MM.1S (cell line): ENCODE results near the gene SAMD5.

Experiments used
- DNase-seq: peaks from one replicate; pipeline ENCODE4 v3.0.0-alpha.2; 2015
- H2AFZ ChIP-seq: fragments of 300-600 bp; sonication (generic); 2 replicates; pipeline ENCODE4 v1.6.0; 2016; ENCODE audit warnings: antibody characterized with exemption, low read length
- H3F3A ChIP-seq: fragments of 300-600 bp; sonication (generic); 2 replicates; pipeline ENCODE4 v1.6.1; 2016; ENCODE audit warnings: mild to moderate bottlenecking, antibody characterized with exemption, low read length, moderate library complexity, mixed read lengths; ENCODE audit not compliant: insufficient read depth
- H3K27ac ChIP-seq: fragments of 300-600 bp; sonication (generic); 2 replicates; pipeline ENCODE4 v1.5.1; 2016; ENCODE audit warnings: mild to moderate bottlenecking, low read length
- H3K27me3 ChIP-seq: fragments of 300-600 bp; sonication (generic); replicated peaks from 2 replicates; pipeline ENCODE4 v1.6.0; 2016; ENCODE audit warnings: low read length; ENCODE audit not compliant: insufficient read depth
- H3K36me3 ChIP-seq: fragments of 300-600 bp; sonication (generic); replicated peaks from 2 replicates; pipeline ENCODE4 v1.6.1; 2016; ENCODE audit warnings: mild to moderate bottlenecking, low read length, mixed read lengths; ENCODE audit not compliant: insufficient read depth
- H3K4me1 ChIP-seq: fragments of 300-600 bp; sonication (generic); 2 replicates; pipeline ENCODE4 v1.6.1; 2016; ENCODE audit warnings: low read length, mixed read lengths
- H3K4me2 ChIP-seq: fragments of 300-600 bp; sonication (generic); 2 replicates; pipeline ENCODE4 v1.6.0; 2016; ENCODE audit warnings: low read depth, low read length
- H3K4me3 ChIP-seq: fragments of 300-600 bp; sonication (generic); 2 replicates; pipeline ENCODE4 v1.5.1; 2016; ENCODE audit warnings: low read length, mixed read lengths
- H3K79me2 ChIP-seq: fragments of 300-600 bp; sonication (generic); 2 replicates; pipeline ENCODE4 v1.6.1; 2016; ENCODE audit warnings: mixed run types, low read length, mixed read lengths
- H3K9ac ChIP-seq: fragments of 300-600 bp; sonication (generic); 2 replicates; pipeline ENCODE4 v1.6.1; 2016; ENCODE audit warnings: low read length, mixed read lengths
- H3K9me2 ChIP-seq: fragments of 300-600 bp; sonication (generic); replicated peaks from 2 replicates; pipeline ENCODE4 v1.6.1; 2016; ENCODE audit warnings: mild to moderate bottlenecking, low read length, mixed read lengths; ENCODE audit not compliant: insufficient read depth
- H3K9me3 ChIP-seq: fragments of 300-600 bp; sonication (generic); replicated peaks from 2 replicates; pipeline ENCODE4 v1.6.1; 2016; ENCODE audit warnings: mild to moderate bottlenecking, low read length, mixed read lengths; ENCODE audit not compliant: insufficient read depth
- H4K20me1 ChIP-seq: fragments of 300-600 bp; sonication (generic); 2 replicates; pipeline ENCODE4 v1.6.1; 2016; ENCODE audit warnings: mild to moderate bottlenecking, low read length, moderate library complexity, mixed read lengths; ENCODE audit not compliant: insufficient read depth
- EZH2 ChIP-seq: fragments of 300-600 bp; sonication (generic); optimal IDR thresholded peaks from 2 replicates; pipeline ENCODE3; 2017; ENCODE audit warnings: low read depth, mild to moderate bottlenecking, antibody characterized with exemption, low read length, mixed read lengths
- EZH2phosphoT487 ChIP-seq: fragments of 300-600 bp; sonication (generic); IDR thresholded peaks from 2 replicates; pipeline ENCODE4 v1.6.1; 2018; ENCODE audit warnings: antibody characterized with exemption, low read length
- TF ChIP-seq, protein P1 (sequence below): fragments of 300-600 bp; sonication (generic); IDR thresholded peaks from 2 replicates; pipeline ENCODE4 v1.5.1; 2016; ENCODE audit warnings: antibody characterized with exemption, low read length, mixed read lengths

The SAMD5 gene

DNA sequence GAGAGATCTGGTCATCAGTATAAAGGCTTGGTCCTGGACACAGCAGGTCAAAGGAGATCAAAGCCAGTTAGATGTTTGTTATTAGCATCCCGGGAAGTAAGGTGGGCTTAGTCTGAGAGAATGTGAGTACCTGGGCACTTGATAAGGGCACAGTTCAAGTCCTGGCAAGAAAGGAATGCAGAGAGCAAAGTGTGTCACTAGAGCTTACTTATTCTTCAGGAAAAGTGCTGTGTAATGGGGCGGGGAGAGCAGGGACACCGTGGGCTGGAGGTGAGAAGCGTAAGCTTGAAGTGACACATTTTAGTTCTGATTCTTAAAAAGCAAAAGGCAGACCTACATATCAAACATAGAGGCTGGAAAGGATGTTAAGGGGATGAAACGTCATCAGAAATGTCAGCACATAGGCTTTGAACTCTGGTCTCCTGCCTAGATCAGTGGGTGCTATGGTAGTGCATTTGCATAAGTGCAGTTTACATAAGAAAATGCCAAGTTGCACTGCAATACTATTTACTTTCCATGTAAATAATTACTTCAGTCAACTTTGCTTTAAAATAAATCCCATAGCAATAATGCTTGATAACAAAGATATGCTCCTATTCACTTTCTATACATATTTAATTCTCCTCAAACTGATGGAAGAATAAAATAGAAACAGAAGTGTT is 2.6 kb downstream of the SAMD5 start:
- H3K27me3 ChIP-seq: no peaks in the 10 kb centered on the region; the same call in none of the 2 replicates

DNA sequence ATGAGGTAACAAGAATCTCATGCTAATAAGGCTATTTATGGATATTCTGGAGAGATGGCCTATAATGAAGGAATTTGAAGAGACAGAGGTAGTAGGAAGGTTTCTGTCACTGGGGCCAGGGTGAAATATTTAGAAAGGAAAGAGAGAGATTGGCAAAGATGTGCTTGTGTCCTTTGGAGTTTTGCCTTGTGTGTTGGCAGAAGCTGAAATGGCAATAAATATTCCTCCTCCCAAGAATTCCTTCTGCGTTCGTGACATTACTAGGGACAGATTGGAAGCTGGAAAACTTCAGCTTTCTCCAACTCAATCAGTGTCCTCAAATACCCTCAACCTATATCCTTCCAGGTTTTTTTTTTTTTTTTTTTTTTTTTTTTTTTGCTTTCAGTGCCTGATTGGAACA is 6.3 kb downstream of the SAMD5 start:
- no peak for DNase-seq
- no peak overlapping the region for H3K4me3 ChIP-seq
- H4K20me1 ChIP-seq: no peaks in the 10 kb centered on the region
- H3K27ac ChIP-seq: no peak overlapping the region
- no peaks in the 10 kb centered on the region for H3K36me3 ChIP-seq
- H3K27me3 ChIP-seq: no peaks in the 10 kb centered on the region; the same call in 1 of the 2 replicates
- H3K79me2 ChIP-seq: no peaks in the 10 kb centered on the region
- no peaks in the 10 kb centered on the region for H3K9me3 ChIP-seq
- H3K4me2 ChIP-seq: no peak overlapping the region
- no peaks in the 10 kb centered on the region for H3K9me2 ChIP-seq
- H3K9ac ChIP-seq: no peak overlapping the region
- no peaks in the 10 kb centered on the region for H3F3A ChIP-seq
- no peak overlapping the region for H2AFZ ChIP-seq
- H3K4me1 ChIP-seq: no peaks in the 10 kb centered on the region
- TF ChIP-seq, protein P1, sequence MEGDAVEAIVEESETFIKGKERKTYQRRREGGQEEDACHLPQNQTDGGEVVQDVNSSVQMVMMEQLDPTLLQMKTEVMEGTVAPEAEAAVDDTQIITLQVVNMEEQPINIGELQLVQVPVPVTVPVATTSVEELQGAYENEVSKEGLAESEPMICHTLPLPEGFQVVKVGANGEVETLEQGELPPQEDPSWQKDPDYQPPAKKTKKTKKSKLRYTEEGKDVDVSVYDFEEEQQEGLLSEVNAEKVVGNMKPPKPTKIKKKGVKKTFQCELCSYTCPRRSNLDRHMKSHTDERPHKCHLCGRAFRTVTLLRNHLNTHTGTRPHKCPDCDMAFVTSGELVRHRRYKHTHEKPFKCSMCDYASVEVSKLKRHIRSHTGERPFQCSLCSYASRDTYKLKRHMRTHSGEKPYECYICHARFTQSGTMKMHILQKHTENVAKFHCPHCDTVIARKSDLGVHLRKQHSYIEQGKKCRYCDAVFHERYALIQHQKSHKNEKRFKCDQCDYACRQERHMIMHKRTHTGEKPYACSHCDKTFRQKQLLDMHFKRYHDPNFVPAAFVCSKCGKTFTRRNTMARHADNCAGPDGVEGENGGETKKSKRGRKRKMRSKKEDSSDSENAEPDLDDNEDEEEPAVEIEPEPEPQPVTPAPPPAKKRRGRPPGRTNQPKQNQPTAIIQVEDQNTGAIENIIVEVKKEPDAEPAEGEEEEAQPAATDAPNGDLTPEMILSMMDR: no peak
- TF ChIP-seq EZH2 (no peak), EZH2phosphoT487 (no peak)

More for the DNA sequence above, 2.6 kb downstream of the SAMD5 start:
- Histone ChIP-seq H3K36me3 (no peaks in the 10 kb centered on the region), H3F3A (no peaks in the 10 kb centered on the region), H3K27ac (no peak overlapping the region), H3K9me2 (no peaks in the 10 kb centered on the region), H3K79me2 (no peaks in the 10 kb centered on the region), H3K9me3 (no peaks in the 10 kb centered on the region), H3K4me2 (no peak overlapping the region), H3K4me1 (no peaks in the 10 kb centered on the region), H4K20me1 (no peaks in the 10 kb centered on the region), H2AFZ (no peak overlapping the region), H3K9ac (no peak overlapping the region), H3K4me3 (no peak overlapping the region)
- DNase-seq: no peak
- TF ChIP-seq EZH2phosphoT487 (no peak), EZH2 (no peak)
- TF ChIP-seq, protein P1: no peak

DNA sequence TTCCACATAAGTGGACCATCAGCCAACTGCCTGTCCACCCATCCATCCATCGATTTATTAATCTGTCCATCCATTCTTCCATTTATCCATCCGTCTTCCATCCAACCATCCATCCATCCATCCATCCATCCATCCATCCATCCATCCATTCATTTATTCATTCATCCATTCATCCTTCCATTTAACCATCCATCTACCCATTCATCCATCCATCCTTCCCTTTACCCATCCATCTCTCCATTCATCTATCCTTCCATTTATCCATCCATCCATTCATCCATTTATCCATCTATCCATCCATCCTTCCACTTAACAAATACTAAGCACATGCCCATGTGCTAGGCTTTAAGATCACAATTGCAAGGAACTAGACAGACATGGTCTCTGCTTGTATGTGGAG is 6.8 kb downstream of the SAMD5 start:
- H3K36me3 ChIP-seq: no peaks in the 10 kb centered on the region
- H3K27me3 ChIP-seq: no peaks in the 10 kb centered on the region
- no peaks in the 10 kb centered on the region for H3K9me3 ChIP-seq
- no peak overlapping the region for H2AFZ ChIP-seq
- no peaks in the 10 kb centered on the region for H3K9me2 ChIP-seq
- H3K79me2 ChIP-seq: no peaks in the 10 kb centered on the region
- H3K4me2 ChIP-seq: no peak overlapping the region
- no peaks in the 10 kb centered on the region for H3F3A ChIP-seq
- H4K20me1 ChIP-seq: no peaks in the 10 kb centered on the region
- no peaks in the 10 kb centered on the region for H3K4me1 ChIP-seq
- H3K4me3 ChIP-seq: no peak overlapping the region
- TF ChIP-seq, protein P1: no peak
- TF ChIP-seq EZH2phosphoT487: no peak
- TF ChIP-seq EZH2: no peak
- no peak overlapping the region for H3K9ac ChIP-seq
- no peak for DNase-seq
- H3K27ac ChIP-seq: no peak overlapping the region
